AG04450 (cell line): ENCODE measurements around the gene NOL9. TPM values are rescaled to one million over a fixed set of nuclear protein-coding genes. Genes with fewer than 3 reads are reported as not detected.

Source experiments
- CTCF ChIA-PET: fragments of 300-600, 350-600 bp; formaldehyde crosslinking; extraction: SDS; loops from one replicate; lab custom pipeline; 2022; ENCODE audit warnings: antibody characterized with exemption, inconsistent platforms; lab: Charles Lee
- POLR2A ChIA-PET: fragments of 350-600 bp; formaldehyde crosslinking; extraction: SDS; loops from one replicate; lab custom pipeline; 2021; ENCODE audit warnings: antibody characterized with exemption, inconsistent platforms; lab: Yijun Ruan, JAX
- DNase-seq: peaks from one replicate; pipeline ENCODE4 v3.0.0-alpha.2; 2011; ENCODE audit warnings: low read depth, low spot score
- H3K27ac ChIP-seq: one replicate; pipeline ENCODE4 v1.5.1; 2012; ENCODE audit warnings: low read depth, low read length, control low read depth
- H3K27me3 ChIP-seq: one replicate; pipeline ENCODE4 v1.6.0; 2012; ENCODE audit warnings: low read length; ENCODE audit not compliant: control insufficient read depth, insufficient read depth
- H3K4me3 ChIP-seq: 2 replicates; pipeline ENCODE4 v1.5.1; 2011; ENCODE audit warnings: mild to moderate bottlenecking, low read depth, low read length, control low read depth
- H3K9me3 ChIP-seq: 2 replicates; pipeline ENCODE4 v1.5.1; 2012; ENCODE audit warnings: low read length; ENCODE audit not compliant: control insufficient read depth, insufficient read depth
- polyA plus RNA-seq: library from polyadenylated mRNA; depleted of rRNA; stranded (reverse); fragments of >200 nt; gene quantifications from 2 replicates; pipeline ENCODE4 v1.2.3, GENCODE V29; 2011
- TF ChIP-seq, protein P1 (sequence below): IDR thresholded peaks from 2 replicates; pipeline ENCODE4 v1.5.1; 2011; ENCODE audit warnings: low read depth, low read length, control low read depth, inconsistent platforms

NOL9 gene
- polyA plus RNA-seq, 1 experiment, result 23.6 TPM

- ChIA-PET POLR2A (no interaction called here), CTCF (interaction anchor here (0.7 to 2.2 kb wide), 3 partner anchors 8 to 46 kb away, joined by 4 to 8 read pairs (median 7); no protein-coding TSS in a partner anchor)
- DNase-seq, result no peak
Observed at GRCh38 chr1:6481820-6482219, 72.5 kb downstream of the NOL9 start.

GRCh38 chr1:6477039-6477820, 77.1 kb downstream of the NOL9 start:
- Histone ChIP-seq H3K27me3 (no peaks in the 10 kb centered on the region), H3K27ac (no peak overlapping the region), H3K9me3 (no peaks in the 10 kb centered on the region; the same call in 1 of the 2 replicates), H3K4me3 (no peak overlapping the region)
- ChIA-PET CTCF (interaction anchor here (0.8 to 2.4 kb wide), 3 partner anchors 10 to 115 kb away, joined by 3 to 19 read pairs (median 8); partner anchors contain the start of gene PLEKHG5), POLR2A (interaction anchor here (0.6 kb wide), 1 partner anchor 17 kb away, joined by 9 read pairs; no protein-coding TSS in a partner anchor)
- DNase-seq, result no peak
- TF ChIP-seq, protein P1, sequence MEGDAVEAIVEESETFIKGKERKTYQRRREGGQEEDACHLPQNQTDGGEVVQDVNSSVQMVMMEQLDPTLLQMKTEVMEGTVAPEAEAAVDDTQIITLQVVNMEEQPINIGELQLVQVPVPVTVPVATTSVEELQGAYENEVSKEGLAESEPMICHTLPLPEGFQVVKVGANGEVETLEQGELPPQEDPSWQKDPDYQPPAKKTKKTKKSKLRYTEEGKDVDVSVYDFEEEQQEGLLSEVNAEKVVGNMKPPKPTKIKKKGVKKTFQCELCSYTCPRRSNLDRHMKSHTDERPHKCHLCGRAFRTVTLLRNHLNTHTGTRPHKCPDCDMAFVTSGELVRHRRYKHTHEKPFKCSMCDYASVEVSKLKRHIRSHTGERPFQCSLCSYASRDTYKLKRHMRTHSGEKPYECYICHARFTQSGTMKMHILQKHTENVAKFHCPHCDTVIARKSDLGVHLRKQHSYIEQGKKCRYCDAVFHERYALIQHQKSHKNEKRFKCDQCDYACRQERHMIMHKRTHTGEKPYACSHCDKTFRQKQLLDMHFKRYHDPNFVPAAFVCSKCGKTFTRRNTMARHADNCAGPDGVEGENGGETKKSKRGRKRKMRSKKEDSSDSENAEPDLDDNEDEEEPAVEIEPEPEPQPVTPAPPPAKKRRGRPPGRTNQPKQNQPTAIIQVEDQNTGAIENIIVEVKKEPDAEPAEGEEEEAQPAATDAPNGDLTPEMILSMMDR, result no peak

More at GRCh38 chr1:6481820-6482219, 72.5 kb downstream of the NOL9 start:
- Histone ChIP-seq H3K27ac (no peak overlapping the region), H3K27me3 (no peaks in the 10 kb centered on the region), H3K4me3 (no peak overlapping the region), H3K9me3 (no peaks in the 10 kb centered on the region)
- TF ChIP-seq, protein P1, result no peak

GRCh38 chr1:6476483-6476882, 77.8 kb downstream of the NOL9 start:
- H3K4me3 ChIP-seq, result no peak overlapping the region
- H3K9me3 ChIP-seq, result no peaks in the 10 kb centered on the region; the same call in 1 of the 2 replicates
- ChIA-PET CTCF (interaction anchor here (0.9 to 2.4 kb wide), 3 partner anchors 11 to 114 kb away, joined by 3 to 19 read pairs (median 8); partner anchors contain the start of gene PLEKHG5), POLR2A (no interaction called here)
- no peak for DNase-seq
- TF ChIP-seq, protein P1, result no peak
- H3K27me3 ChIP-seq, result no peaks in the 10 kb centered on the region
- no peak overlapping the region for H3K27ac ChIP-seq

DNA sequence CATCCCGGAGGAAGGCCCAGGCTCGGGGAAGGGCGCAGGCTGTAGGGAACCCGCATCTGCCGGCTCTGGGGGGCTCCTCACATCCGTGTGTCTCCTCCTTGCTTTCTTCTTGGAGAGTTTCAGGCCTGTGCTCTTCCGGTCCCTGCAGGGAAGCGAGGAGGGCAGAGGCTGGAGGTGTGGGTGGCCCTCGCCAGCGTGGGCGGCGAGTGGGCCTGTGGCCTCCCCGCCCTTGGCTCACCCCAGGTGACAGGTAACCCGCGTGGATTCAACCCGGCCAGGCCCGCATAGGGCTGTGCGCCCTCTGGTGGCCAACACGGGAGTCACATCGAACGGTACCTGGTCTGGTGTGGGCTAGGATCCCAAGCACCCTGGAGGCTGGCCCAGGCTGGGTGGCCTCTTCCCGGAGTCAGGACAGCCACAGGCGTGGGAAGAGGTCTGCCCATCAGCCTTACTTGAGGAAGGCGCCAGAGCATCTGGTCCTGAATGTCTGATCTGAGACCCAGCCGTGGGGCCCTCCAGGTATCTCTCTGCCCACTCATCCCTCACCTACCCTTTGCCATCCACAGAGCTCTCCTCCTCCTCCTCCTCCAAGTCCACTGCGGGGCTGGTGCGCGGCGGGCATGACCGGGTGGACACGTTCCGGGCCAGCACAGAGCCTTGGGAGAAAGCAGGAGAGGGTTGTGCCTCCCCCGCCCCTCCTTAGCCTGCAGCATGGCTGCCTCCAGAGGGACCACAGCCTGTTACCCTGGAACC, 78.8 kb downstream of the NOL9 start:
- no peak for DNase-seq
- POLR2A ChIA-PET, result no interaction called here
- Histone ChIP-seq H3K27me3 (no peaks in the 10 kb centered on the region), H3K27ac (no peak overlapping the region), H3K4me3 (no peak overlapping the region), H3K9me3 (no peaks in the 10 kb centered on the region; the same call in 1 of the 2 replicates)
- CTCF ChIA-PET, result interaction anchor here (0.7 to 2.3 kb wide), 6 partner anchors 8 to 271 kb away, joined by 3 to 8 read pairs (median 3); partner anchors contain the start of gene PLEKHG5
- TF ChIP-seq, protein P1, result peak; percentile 85
